ENCODE data around the gene GRPEL1. TPM values are rescaled to one million over a fixed set of nuclear protein-coding genes. Genes with fewer than 3 reads are reported as not detected.

Gene GRPEL1
- total RNA-seq, 6 experiments from 2014 or later: 30.0 to 49.2 (median 45.3) TPM

DNA sequence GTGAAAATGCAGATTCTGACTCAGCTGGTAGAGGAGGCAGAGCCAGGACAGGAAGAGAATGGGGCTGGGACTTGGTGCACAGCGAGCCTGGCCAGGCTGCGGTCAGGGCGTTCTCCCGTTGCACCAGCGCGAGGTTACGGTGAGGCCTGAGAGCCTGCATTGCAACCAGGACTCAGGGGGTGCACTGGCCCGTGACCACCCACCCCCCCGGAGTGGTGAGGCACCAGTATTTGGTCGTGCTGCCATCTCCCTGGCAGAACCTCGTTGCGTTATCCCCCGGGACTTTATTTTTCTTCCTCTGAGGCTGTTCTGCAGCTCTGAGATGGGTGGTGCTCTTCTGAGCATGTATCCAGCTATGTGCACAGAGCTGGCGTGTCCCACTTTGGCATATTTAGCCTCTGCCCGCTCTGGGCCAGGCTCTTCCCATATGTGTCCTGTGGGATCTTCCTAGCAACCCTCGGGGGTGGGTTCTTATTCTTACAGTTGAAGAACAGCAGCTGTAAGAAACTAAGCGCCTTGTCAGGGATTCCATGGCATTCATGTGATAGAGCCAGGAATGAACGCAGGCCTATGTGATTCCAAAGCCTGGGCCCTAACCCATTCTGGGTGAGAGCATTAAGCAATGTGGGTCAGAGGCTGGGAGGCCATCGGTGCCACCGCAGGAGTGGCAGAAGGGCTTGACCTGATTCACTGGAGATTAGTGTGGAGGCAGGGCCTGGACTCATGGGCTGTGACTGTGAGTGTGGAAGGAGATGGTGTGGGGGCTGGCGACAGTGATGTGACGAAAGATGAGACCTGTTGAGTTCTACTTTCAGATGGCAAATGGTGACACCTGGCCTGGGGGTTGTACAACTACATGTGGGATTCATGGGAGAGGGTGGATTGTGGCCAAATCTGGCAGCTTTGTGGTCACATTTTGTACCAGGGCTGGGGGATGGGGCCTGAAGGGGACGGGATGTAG lies 21.6 kb downstream of the GRPEL1 start:
- Histone ChIP-seq H3K9me3 (no peaks in the 10 kb centered on the region), H3K27me3 (no peaks in the 10 kb centered on the region), H3K36me3 (no peaks in the 10 kb centered on the region), H3K4me1 (peaks cover 0 to 50% (median 22%) of the 10 kb centered on the region in 4 donors), H3K4me3 (no peak overlapping the region), H3K27ac (no peak overlapping the region)
- intact Hi-C loops (cut with DNase I): no loop called here
- TF ChIP-seq POLR2A (IDR thresholded peaks at IDR 0.05): no peak
- TF ChIP-seq, protein P1, sequence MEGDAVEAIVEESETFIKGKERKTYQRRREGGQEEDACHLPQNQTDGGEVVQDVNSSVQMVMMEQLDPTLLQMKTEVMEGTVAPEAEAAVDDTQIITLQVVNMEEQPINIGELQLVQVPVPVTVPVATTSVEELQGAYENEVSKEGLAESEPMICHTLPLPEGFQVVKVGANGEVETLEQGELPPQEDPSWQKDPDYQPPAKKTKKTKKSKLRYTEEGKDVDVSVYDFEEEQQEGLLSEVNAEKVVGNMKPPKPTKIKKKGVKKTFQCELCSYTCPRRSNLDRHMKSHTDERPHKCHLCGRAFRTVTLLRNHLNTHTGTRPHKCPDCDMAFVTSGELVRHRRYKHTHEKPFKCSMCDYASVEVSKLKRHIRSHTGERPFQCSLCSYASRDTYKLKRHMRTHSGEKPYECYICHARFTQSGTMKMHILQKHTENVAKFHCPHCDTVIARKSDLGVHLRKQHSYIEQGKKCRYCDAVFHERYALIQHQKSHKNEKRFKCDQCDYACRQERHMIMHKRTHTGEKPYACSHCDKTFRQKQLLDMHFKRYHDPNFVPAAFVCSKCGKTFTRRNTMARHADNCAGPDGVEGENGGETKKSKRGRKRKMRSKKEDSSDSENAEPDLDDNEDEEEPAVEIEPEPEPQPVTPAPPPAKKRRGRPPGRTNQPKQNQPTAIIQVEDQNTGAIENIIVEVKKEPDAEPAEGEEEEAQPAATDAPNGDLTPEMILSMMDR (IDR thresholded peaks at IDR 0.05): no peak
- DNase-seq (peak in 1 of 3 donors; percentile 66), ATAC-seq (no peak)
- WGBS (ENCODE audit: insufficient coverage, low coverage, low lambda C conversion rate, missing lambda C conversion rate): 86% methylated on average over 8 of the region's 23 CpGs

DNA sequence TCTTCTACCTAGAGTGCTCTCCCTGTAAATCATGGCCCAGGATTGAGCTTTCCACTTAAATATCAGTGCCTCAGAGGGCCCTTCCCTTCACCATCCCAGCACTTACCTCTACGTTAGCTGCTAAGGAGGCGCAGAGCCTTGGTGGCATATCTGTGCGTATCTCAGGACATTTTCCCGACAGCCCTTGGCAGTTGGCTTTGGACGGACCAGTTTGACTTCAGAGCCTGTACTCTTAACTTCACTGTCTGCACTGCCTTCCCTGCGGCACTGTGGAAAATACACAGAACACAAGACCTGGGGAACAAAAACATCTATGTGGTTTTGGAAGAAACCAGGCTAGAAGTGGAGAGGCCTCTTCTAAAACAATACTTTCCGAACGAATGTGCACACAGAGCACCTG lies 22.3 kb downstream of the GRPEL1 start:
- no peak overlapping the region for H3K27ac ChIP-seq
- peaks cover 0 to 43% (median 21%) of the 10 kb centered on the region in 4 donors for H3K4me1 ChIP-seq
- TF ChIP-seq, protein P1 (IDR thresholded peaks at IDR 0.05): no peak
- TF ChIP-seq POLR2A (IDR thresholded peaks at IDR 0.05): no peak
- H3K9me3 ChIP-seq: no peaks in the 10 kb centered on the region
- H3K27me3 ChIP-seq: no peaks in the 10 kb centered on the region
- H3K4me3 ChIP-seq: no peak overlapping the region
- intact Hi-C loops (cut with DNase I): no loop called here
- ATAC-seq (no peak), DNase-seq (no peak)
- 100% methylated on average over 4 of the region's 8 CpGs for WGBS (ENCODE audit: insufficient coverage, low coverage, low lambda C conversion rate, missing lambda C conversion rate)
- no peaks in the 10 kb centered on the region for H3K36me3 ChIP-seq

DNA sequence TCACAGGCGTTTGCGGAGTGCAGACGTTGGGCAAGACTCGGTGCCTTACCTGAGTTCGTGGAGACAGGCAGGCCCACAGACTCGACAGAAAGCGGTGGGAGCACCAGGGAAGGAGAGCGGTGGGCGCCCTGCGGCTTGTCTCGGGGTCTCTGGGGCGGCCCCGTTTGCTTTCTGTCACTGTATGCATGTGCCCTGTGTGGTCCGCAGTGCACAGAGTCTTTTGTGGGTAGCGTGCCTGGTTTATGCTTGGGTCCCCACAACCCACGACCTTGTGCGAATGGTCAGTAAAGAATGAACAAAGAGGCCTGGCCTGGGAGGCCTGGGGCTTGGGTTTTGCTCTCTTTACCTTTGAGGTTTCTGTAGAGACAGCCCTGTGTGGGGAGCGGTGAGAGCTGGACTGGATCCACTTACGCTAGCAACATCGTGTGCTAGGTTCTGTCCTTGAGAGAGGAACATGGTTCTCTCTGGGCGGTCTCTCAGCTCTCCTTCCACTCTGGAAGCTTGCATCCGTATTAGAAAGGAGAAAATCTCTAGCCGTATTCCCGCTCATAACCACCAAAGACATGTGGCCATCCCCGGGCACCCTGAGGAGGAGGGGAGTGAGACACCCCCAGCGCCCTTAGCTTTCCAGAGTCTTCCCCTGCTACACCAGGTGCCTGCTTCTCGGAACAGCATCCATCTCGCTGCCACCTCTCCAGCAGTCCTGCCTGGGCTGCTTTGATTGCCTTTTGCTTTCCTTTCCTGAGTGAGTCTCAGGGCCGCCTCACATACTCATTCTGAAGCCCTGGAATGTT lies 23.5 kb downstream of the GRPEL1 start:
- 10% methylated on average over 12 of the region's 29 CpGs for WGBS (ENCODE audit: insufficient coverage, low coverage, low lambda C conversion rate, missing lambda C conversion rate)

More for the DNA sequence above, 23.5 kb downstream of the GRPEL1 start:
- peak in 1 of 3 donors; percentile 55 for DNase-seq
- peak; percentile 2 to 19 (median 6) for ATAC-seq
- intact Hi-C loops (cut with DNase I): no loop called here
- no peaks in the 10 kb centered on the region for H3K36me3 ChIP-seq
- peaks cover 0 to 31% (median 15%) of the 10 kb centered on the region in 4 donors for H3K4me1 ChIP-seq
- peak overlapping the region; percentile 75 to 91 (median 78) for H3K27ac ChIP-seq
- H3K4me3 ChIP-seq: peak overlapping the region; percentile 79 to 95 (median 93)
- TF ChIP-seq, protein P1 (IDR thresholded peaks at IDR 0.05): no peak
- TF ChIP-seq POLR2A (IDR thresholded peaks at IDR 0.05): no peak
- H3K9me3 ChIP-seq: no peaks in the 10 kb centered on the region
- H3K27me3 ChIP-seq: no peaks in the 10 kb centered on the region
